Panc1 (cell line): Measurements from ENCODE around the gene NUMB.

Experiments used
- POLR2AphosphoS5 ChIP-seq: IDR thresholded peaks from 2 replicates; pipeline ENCODE4 v1.6.1; 2012; ENCODE audit warnings: mild to moderate bottlenecking, low read depth, low read length, moderate library complexity
- SIN3A ChIP-seq: IDR thresholded peaks from 2 replicates; pipeline ENCODE4 v1.6.1; 2012; ENCODE audit warnings: low read depth, mild to moderate bottlenecking, low read length, moderate library complexity, borderline replicate concordance; ENCODE audit not compliant: insufficient read depth
- TCF7L2 ChIP-seq: IDR thresholded peaks from 2 replicates; pipeline ENCODE4 v1.6.1; 2011; ENCODE audit warnings: mild to moderate bottlenecking, low read depth, low read length, inconsistent platforms
- TF ChIP-seq, protein P1 (sequence below): fragments of 450-650 bp; IDR thresholded peaks from 2 replicates; pipeline ENCODE4 v1.5.1; 2017; ENCODE audit warnings: mild to moderate bottlenecking
- TF ChIP-seq, protein P2 (sequence below), 2 experiments: IDR thresholded peaks; 2 replicates each; pipeline ENCODE4 v1.6.1; 2011 to 2012; ENCODE audit warnings: low read depth in 2 of 2, control low read depth in 1 of 2, low read length in 1 of 2, mild to moderate bottlenecking in 1 of 2, moderate library complexity in 1 of 2; ENCODE audit not compliant: insufficient read depth in 1 of 2

DNA sequence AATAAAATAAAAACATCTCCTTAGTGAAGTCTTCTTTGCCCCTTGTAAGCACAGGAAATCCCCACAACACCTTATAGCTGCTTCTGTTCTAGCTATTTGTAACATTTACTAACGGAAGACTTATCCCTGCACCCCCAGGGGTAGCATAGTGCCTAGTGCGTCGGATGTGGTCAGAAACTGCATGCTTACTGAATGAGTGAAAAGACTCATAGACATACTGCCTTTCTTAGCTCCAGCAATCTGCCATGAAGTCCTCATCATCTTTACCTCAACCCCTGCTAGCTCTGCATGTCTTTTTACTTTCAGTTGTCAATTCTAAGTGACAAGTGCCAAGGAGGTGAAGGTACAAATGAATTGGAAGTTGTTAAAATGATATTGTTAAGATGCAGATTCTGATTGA, 45.3 kb upstream of the NUMB start:
- TF ChIP-seq SIN3A (no peak), TCF7L2 (no peak), POLR2AphosphoS5 (no peak)
- TF ChIP-seq, protein P1, sequence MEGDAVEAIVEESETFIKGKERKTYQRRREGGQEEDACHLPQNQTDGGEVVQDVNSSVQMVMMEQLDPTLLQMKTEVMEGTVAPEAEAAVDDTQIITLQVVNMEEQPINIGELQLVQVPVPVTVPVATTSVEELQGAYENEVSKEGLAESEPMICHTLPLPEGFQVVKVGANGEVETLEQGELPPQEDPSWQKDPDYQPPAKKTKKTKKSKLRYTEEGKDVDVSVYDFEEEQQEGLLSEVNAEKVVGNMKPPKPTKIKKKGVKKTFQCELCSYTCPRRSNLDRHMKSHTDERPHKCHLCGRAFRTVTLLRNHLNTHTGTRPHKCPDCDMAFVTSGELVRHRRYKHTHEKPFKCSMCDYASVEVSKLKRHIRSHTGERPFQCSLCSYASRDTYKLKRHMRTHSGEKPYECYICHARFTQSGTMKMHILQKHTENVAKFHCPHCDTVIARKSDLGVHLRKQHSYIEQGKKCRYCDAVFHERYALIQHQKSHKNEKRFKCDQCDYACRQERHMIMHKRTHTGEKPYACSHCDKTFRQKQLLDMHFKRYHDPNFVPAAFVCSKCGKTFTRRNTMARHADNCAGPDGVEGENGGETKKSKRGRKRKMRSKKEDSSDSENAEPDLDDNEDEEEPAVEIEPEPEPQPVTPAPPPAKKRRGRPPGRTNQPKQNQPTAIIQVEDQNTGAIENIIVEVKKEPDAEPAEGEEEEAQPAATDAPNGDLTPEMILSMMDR, result no peak
- TF ChIP-seq, protein P2, sequence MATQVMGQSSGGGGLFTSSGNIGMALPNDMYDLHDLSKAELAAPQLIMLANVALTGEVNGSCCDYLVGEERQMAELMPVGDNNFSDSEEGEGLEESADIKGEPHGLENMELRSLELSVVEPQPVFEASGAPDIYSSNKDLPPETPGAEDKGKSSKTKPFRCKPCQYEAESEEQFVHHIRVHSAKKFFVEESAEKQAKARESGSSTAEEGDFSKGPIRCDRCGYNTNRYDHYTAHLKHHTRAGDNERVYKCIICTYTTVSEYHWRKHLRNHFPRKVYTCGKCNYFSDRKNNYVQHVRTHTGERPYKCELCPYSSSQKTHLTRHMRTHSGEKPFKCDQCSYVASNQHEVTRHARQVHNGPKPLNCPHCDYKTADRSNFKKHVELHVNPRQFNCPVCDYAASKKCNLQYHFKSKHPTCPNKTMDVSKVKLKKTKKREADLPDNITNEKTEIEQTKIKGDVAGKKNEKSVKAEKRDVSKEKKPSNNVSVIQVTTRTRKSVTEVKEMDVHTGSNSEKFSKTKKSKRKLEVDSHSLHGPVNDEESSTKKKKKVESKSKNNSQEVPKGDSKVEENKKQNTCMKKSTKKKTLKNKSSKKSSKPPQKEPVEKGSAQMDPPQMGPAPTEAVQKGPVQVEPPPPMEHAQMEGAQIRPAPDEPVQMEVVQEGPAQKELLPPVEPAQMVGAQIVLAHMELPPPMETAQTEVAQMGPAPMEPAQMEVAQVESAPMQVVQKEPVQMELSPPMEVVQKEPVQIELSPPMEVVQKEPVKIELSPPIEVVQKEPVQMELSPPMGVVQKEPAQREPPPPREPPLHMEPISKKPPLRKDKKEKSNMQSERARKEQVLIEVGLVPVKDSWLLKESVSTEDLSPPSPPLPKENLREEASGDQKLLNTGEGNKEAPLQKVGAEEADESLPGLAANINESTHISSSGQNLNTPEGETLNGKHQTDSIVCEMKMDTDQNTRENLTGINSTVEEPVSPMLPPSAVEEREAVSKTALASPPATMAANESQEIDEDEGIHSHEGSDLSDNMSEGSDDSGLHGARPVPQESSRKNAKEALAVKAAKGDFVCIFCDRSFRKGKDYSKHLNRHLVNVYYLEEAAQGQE (IDR thresholded peaks at IDR 0.05; ENCODE audit: insufficient read depth in 1 of 2, low read depth in 2 of 2, low read length in 1 of 2), result no peak
